Measurements from ENCODE around the gene PTPRQ.
"Not testable (repeated sequence)": the region's sequence is repeated elsewhere in the genome, so short reads cannot be mapped to it uniquely, and the experiment has no call there.

Gene PTPRQ

GRCh38 chr12:80659512-80660063, 215.6 kb downstream of the PTPRQ start:
- DNase-seq, result no peak

GRCh38 chr12:80662586-80662985, 218.6 kb downstream of the PTPRQ start:
- DNase-seq, result no peak

GRCh38 chr12:80670214-80670613, 226.2 kb downstream of the PTPRQ start:
- DNase-seq, result no peak

GRCh38 chr12:80676042-80676636, 232.1 kb downstream of the PTPRQ start:
- not testable (repeated sequence) for DNase-seq

- no peak for DNase-seq
Measured at GRCh38 chr12:80676856-80677255, 232.8 kb downstream of the PTPRQ start.

- DNase-seq, result no peak
Measured at GRCh38 chr12:80677994-80678393, 234.0 kb downstream of the PTPRQ start.

- DNase-seq, result no peak
Measured at GRCh38 chr12:80679346-80680131, 235.5 kb downstream of the PTPRQ start.

- no peak for DNase-seq
Measured at GRCh38 chr12:80681287-80681686, 237.3 kb downstream of the PTPRQ start.

- DNase-seq, result no peak
Measured at GRCh38 chr12:80681786-80682185, 237.8 kb downstream of the PTPRQ start.

- DNase-seq, result no peak
Measured at GRCh38 chr12:80684077-80684495, 240.1 kb downstream of the PTPRQ start.

GRCh38 chr12:80690090-80690489, 246.1 kb downstream of the PTPRQ start:
- DNase-seq, result no peak

- no peak for DNase-seq
Measured at GRCh38 chr12:80690513-80690912, 246.5 kb downstream of the PTPRQ start.

GRCh38 chr12:80692114-80692513, 248.1 kb downstream of the PTPRQ start:
- DNase-seq, result no peak

GRCh38 chr12:80697270-80697887, 253.3 kb downstream of the PTPRQ start:
- DNase-seq, result no peak

- no peak for DNase-seq
Measured at GRCh38 chr12:80698256-80698655, 254.2 kb downstream of the PTPRQ start.

- DNase-seq, result no peak
Measured at GRCh38 chr12:80698847-80699542, 255.0 kb downstream of the PTPRQ start.

- no peak for DNase-seq
Measured at GRCh38 chr12:80700327-80700726, 256.3 kb downstream of the PTPRQ start.

- DNase-seq, result no peak
Measured at GRCh38 chr12:80701388-80701787, 257.4 kb downstream of the PTPRQ start.

GRCh38 chr12:80702889-80703805, 259.1 kb downstream of the PTPRQ start:
- DNase-seq, result no peak

GRCh38 chr12:80704420-80704819, 260.4 kb downstream of the PTPRQ start:
- DNase-seq, result no peak

GRCh38 chr12:80707126-80707829, 263.2 kb downstream of the PTPRQ start, which contains the start of gene MYF6:
TSS of gene MYF6 (plus strand) at chr12:80707634. CDS start at chr12:80707720, 86 bp downstream.
- DNase-seq, result no peak

Measured in stimulated activated CD4-positive, alpha-beta T cell treated with anti-CD3 and anti-CD28 coated beads, Interleukin-2, amount 100 ng/mL, for 24 hours (primary cell).